Measurements from ENCODE around the gene PRR12.

PRR12 gene

DNA sequence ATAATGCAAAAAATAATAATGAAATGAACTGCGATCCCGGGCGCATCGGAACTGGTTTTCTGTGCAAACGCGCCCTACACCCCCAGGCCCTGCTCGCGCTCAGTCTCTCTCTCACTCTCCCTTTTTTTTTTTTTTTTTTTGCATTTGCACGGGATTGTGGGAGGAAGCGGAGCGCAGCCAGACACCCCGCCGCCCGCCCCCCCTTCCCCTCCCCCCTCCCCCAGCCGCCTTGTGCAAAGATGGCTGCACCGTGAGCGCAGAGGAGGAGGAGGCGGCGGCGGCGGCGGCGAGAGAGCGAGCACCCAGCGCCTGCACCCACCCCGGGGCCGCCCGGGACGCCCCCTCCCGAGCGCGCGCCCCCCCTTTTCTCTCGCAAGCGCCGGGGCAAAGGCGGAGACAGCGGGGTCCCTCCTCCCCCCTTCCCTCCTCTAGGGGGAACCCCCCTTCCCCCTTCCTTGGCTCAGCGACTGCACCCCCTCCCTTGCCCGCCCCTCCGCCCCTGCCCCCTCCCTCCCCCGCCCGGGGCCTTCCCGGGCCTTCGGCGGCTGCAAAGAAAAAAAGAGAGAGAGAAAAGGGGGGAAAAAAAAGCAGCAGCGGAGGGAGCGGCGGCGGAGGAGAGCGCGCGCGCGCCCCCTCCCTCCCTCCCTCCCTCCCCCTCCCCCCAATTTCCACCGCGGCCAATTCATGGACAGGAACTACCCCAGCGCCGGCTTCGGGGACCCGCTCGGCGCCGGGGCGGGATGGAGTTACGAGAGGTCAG, at the start of gene PRR12:
PRR12 (plus strand) TSS at position 212 of the 760 bp plus-strand sequence; CDS start at position 685, 473 bp downstream.
- DNase-seq (ENCODE audit: low spot score): peak; percentile 75

DNA sequence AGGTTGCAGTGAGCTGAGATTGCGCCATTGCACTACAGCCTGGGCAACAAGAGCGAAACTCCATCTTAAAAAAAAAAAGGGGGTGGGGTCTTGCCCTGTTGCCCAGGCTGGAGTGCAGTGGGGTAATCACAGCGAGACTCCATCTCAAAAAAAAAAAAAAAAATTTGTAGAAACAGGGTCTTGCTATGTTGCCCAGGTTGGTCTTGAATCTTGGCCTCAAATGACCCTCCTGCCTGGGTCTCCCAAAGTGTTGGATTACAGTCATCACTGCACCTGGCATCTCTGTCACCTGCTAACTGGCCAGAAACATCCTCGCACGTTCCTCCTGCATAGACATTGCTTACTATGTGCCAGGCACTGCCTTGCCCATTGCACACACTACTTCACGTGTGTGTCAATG, 49.1 kb upstream of the PRR12 start:
- DNase-seq (ENCODE audit: low spot score): no peak

- DNase-seq (ENCODE audit: low spot score): no peak
Observed at GRCh38 chr19:49542446-49542845, 48.5 kb upstream of the PRR12 start.

DNA sequence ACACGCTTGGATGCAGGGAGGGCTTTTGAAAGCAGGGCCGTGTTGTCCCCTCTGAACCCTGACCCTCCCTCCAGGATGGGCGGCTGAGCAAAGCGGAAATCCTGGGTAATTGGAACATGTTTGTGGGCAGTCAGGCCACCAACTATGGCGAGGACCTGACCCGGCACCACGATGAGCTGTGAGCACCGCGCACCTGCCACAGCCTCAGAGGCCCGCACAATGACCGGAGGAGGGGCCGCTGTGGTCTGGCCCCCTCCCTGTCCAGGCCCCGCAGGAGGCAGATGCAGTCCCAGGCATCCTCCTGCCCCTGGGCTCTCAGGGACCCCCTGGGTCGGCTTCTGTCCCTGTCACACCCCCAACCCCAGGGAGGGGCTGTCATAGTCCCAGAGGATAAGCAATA, 48.0 kb upstream of the PRR12 start:
- no peak for DNase-seq (ENCODE audit: low spot score)

DNA sequence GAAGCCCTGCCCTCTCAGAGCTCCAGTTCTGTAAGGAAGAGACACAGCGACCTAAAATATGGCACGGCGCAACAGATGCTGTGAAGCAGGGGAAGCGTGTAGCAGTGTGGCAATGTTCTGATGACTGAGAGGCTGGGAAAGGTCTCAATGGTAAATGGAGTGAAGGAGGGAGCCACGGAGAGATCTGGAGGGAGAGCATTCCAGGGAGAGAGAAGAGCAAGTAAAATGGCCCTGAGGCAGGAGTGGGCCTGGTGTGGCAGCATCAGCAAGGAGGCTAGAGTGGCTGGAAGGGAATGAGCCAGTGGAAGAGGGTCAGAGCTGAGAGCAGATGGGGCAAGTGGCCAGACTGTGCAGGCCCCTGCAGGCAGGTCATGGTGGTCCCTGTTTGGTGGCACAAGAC, 46.8 kb upstream of the PRR12 start:
- DNase-seq (ENCODE audit: low spot score): no peak

DNA sequence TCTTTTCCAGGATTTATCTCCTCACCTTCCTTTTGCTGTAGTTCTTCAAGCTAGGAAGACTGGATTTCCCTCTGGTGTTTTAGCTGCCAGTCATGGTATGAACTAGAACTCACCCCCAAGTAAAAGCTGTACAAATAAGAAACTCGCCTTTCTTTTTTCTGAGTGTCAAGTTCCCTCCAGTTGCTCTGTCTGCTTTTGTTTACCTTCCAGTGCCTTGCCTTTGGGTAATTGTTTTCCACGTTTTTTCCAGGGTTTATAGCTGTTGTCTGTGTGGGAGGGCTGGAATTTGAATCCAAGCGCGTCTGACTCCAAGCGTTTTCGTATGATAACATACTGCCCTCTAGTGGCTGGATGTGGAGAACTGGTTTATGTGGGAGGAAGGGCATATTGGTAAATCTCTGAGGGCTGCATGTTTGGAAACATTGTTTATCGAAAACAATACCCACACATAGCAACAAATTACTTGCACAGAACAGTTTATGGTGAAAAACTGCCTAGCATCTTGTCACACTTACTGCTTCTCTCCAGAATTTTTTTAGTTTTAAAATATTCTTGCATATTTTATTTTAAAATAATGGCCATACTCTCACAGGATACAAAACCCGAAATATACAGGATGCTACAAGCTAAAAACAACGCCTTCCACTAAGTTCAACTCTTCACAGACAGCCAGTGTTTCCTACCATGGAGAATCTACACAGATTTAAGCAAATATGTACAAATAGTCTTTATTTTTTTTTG, 44.0 kb upstream of the PRR12 start:
- peak; percentile 87 for DNase-seq (ENCODE audit: low spot score)

DNA sequence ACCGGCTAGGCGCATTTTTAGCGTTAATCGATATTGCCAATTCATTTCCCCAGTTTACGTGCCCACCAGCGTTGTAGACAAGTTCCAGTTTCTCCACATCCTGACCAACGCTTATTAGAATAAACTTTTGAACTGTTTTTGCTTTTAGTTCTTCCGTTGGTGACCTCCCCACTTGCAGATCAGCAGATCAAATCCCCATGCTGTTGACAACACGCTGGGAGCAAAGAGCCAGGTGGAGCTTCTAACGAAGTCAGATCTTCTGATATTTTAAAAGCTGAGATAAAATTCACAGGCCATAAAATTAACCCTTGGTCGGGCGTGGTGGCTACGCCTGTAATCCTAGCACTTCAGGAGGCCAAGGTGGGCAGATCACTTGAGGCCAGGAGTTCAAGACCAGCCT, 41.9 kb upstream of the PRR12 start:
- no peak for DNase-seq (ENCODE audit: low spot score)

GRCh38 chr19:49551531-49551930, 39.5 kb upstream of the PRR12 start:
- no peak for DNase-seq (ENCODE audit: low spot score)

GRCh38 chr19:49552749-49553148, 38.2 kb upstream of the PRR12 start:
- peak; percentile 49 for DNase-seq (ENCODE audit: low spot score)

- DNase-seq (ENCODE audit: low spot score): peak; percentile 75
Observed at GRCh38 chr19:49553451-49554271, 37.3 kb upstream of the PRR12 start.

DNA sequence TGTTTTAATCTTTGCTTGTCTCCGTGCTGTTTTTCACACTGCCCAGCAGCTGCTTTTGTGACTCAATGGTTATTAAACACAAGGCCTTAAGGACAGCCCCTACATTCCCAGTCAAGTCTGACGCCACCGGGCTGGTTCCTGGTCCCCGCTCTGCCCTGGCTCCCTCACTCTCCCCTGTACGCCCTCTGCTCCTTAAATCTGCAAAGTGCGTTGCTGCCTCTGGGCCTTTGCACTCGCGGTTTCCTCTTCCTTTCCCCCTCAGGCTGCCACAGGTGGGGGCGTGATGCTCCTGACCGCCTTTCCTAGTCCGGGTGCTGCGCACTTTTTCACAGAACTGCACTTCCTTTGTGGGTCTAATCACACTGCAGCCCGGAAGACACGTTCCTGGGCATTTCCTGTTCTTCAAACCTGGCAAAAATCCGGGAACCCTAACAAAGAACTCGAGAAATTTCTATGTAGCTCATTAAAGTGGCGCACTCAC, 36.2 kb upstream of the PRR12 start:
- DNase-seq (ENCODE audit: low spot score): peak; percentile 58

DNA sequence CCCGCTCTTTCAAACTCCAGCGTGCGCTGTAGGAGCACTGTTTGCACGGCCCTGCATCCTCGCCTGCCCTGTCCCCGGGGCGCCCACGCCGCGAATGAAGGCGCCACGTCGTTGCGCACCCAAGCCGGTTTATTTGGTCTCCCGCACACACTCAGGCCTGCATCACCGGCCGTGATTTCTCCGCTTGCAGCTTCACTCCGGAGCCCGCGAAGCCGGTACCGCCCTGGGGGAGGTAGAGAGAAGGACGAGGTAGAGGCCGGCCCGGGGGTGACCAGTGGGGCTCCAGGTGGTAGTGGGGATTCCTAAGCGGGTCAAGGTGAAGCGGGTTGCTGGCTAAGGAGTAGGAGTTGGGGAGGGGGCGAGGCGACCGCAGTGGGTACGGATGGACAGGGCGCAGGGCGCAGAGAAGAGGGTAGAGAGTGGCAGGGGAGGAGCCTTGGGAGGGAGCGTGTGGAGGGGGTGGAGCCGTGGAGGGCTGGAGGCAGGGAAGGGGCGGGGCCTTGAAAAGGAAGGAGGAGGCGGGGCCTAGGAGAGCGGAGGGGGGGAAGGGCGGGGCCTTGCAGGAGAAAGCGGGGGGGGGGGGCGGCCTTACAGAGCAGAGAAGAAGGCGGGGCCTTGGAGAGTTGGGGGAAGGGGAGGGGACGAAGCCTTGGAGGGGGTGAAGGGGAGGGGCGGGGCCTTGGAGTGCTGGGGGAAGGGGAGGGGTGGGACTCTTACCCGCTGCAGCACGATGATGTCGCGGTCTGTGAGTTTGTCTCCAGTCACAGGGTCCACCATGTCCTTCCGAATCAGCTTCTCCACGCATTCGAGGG, 35.2 kb upstream of the PRR12 start:
- peak; percentile 75 for DNase-seq (ENCODE audit: low spot score)

GRCh38 chr19:49556412-49557398, 34.3 kb upstream of the PRR12 start:
- DNase-seq (ENCODE audit: low spot score): peak; percentile 42

DNA sequence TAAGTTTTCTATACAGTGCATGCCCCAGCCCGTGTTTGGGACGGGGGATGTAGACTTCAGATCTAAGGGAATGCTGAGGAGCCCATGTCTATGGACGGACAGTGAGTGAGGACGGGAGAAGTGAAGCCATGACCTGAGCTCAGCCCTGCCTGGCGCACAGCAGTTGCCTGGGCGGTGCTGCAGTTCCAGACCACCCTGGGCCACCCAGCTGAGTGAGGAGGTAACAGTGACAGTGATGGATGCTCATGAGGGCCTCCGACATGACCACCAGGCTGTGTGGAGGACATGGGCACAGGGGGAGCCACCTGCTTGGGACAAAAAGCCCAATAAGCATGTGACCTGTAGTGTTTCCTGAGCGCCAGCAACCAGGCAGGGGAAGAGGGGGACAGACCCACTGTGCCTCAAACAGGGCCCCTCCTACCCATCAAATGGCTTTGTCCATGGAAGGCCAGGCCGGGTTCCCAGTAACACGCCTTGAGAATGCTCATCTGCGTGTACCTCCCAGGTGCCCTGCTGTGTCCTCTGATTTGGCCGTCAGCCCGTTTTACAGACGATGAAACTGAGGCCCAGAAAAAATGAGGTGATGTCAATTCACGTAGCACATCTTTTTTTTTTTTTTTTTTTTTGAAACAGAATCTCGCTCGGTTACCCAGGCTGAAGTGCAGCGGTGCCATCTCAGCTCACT, 33.2 kb upstream of the PRR12 start:
- no peak for DNase-seq (ENCODE audit: low spot score)

DNA sequence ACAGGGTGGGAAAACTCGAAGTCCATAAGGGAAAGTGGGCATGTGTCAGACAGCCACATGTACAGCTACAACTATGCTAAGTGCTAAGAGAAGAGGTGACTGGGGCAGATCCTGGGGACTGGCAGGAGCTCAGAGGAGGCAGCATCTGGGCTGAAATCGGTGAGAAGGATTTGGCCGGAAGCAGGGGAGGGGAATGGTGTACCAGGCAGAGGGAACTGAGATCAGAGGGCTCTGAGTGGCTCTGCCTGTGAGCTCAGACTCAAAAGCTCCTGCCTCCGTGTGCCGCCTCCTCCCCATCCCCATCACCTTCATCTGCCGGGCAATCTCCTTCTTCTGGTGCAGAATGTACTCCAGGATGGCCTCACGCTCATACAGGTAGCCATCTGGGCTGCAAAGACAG, 32.4 kb upstream of the PRR12 start:
- DNase-seq (ENCODE audit: low spot score): peak; percentile 31

DNA sequence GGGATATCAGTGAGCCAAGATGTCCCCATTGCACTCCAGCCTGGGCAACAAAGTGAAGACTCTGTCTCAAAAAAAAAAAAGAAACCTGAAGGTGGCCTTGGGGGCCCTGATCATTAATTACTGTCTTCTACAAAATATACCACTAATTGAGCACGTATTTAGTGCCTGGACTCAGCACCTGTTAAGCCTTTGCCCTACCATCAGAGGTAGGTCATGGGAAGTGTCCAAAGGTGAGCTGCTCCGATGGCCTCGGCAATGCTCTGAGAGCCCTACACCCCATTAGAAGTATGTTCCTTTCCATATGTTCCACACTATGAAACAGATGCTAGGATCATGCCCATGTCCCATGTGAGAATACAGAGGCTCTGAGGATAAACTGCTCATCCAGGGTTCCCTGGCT, 31.5 kb upstream of the PRR12 start:
- no peak for DNase-seq (ENCODE audit: low spot score)

DNA sequence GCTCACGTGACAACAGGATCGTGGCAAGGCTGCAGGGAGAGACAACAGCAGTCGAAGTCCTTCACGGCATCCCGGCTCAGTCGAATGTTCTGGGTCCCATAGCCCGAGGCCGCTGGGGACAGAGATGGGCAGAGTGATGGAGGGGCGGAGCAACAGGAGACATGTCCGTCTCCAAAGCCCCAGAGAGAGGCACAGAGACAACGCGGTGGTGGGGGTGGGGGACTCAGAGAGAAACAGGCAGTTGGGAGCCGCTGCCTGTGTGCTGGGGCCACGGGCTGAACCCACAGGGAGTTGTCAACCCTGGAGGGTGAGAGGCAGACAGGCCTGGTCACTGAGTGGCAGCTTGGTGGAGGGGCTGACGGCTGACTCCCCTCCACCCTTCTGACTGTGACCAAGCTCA, 31.1 kb upstream of the PRR12 start:
- DNase-seq (ENCODE audit: low spot score): no peak

- DNase-seq (ENCODE audit: low spot score): peak; percentile 39
Observed at GRCh38 chr19:49560358-49560900, 30.6 kb upstream of the PRR12 start.

GRCh38 chr19:49564616-49565045, 26.4 kb upstream of the PRR12 start:
- DNase-seq (ENCODE audit: low spot score): peak; percentile 68

Measured in CD4-positive, alpha-beta T cell treated with Interleukin-2 at 100 ng/mL for 4 hours (primary cell).